ENCODE measurements around the gene TNK2. TPM values are rescaled to one million over a fixed set of nuclear protein-coding genes. Genes with fewer than 3 reads are reported as not detected.
A peak's percentile ranks its signal among the peaks of the same experiment; 100 is the strongest.

TNK2 gene
- total RNA-seq, 1 experiment from 2014 or later, result 55.1 TPM

GRCh38 chr3:195875482-195876236 is 32.7 kb downstream of the TNK2 start:
- TF ChIP-seq SP1 (IDR thresholded peaks at IDR 0.05; ENCODE audit: low read depth), result no peak
- TF ChIP-seq EZH2 (IDR thresholded peaks at IDR 0.05), result no peak
- TF ChIP-seq ZNF274 (IDR thresholded peaks at IDR 0.05; ENCODE audit: low read depth, low read length), result no peak
- TF ChIP-seq JUND (IDR thresholded peaks at IDR 0.05), result no peak
- TF ChIP-seq FOSL1 (IDR thresholded peaks at IDR 0.05; ENCODE audit: low read depth), result no peak
- no peak for TF ChIP-seq ZFX (IDR thresholded peaks at IDR 0.05)
- TF ChIP-seq POLR2A (IDR thresholded peaks at IDR 0.05; ENCODE audit: borderline replicate concordance, extremely low read depth, insufficient read depth, insufficient read length), result no peak
- TF ChIP-seq POLR2AphosphoS5 (IDR thresholded peaks at IDR 0.05; ENCODE audit: low read depth, low read length), result no peak
- TF ChIP-seq CTCF (IDR thresholded peaks at IDR 0.05 in 2 of 3, conservative IDR thresholded peaks at IDR 0.05 in 1 of 3; ENCODE audit: borderline replicate concordance in 1 of 3, insufficient read depth in 1 of 3, low read depth in 2 of 3, low read length in 2 of 3), result no peak
- TF ChIP-seq ATF3 (IDR thresholded peaks at IDR 0.05), result no peak
- no peak for TF ChIP-seq SIN3A (IDR thresholded peaks at IDR 0.05; ENCODE audit: low read depth)
- no peak for TF ChIP-seq YY1 (IDR thresholded peaks at IDR 0.05; ENCODE audit: extremely low read depth, insufficient replicate concordance, low read depth, low read length)
- TF ChIP-seq CEBPB (IDR thresholded peaks at IDR 0.05; ENCODE audit: low read depth), result no peak
- Histone ChIP-seq H4K20me1 (ENCODE audit: insufficient read depth) (no peaks in the 10 kb centered on the region), H3K36me3 (ENCODE audit: control insufficient read depth in 1 of 2, insufficient read depth in 2 of 2, low read length in 2 of 2) (peaks cover 0 to 9% of the 10 kb centered on the region in 2 experiments; a peak in 1 of 4 replicates), H3K27me3 (ENCODE audit: insufficient read depth, low read length) (no peaks in the 10 kb centered on the region), H3K4me1 (ENCODE audit: control insufficient read depth in 1 of 2, insufficient read depth in 2 of 2, low read length in 2 of 2) (peaks cover 24 to 57% of the 10 kb centered on the region in 2 experiments), H3K9me3 (ENCODE audit: control insufficient read depth in 1 of 2, insufficient read depth in 1 of 2, low read depth in 1 of 2, low read length in 2 of 2) (no peaks in the 10 kb centered on the region), H3K4me3 (replicated peaks in 1 of 2; ENCODE audit: low read depth in 1 of 2, low read length in 2 of 2) (0 out of 4 replicates have a peak overlapping the region, but pooled peaks of 1 of the 2 experiments have one; percentile 40), H3K9ac (ENCODE audit: low read length) (peak overlapping the region; percentile 59; the same call in 1 of the 2 replicates), H3K79me2 (ENCODE audit: insufficient read depth, low read length) (no peaks in the 10 kb centered on the region), H2AFZ (ENCODE audit: low read depth, low read length, poor library complexity, severe bottlenecking) (no peak overlapping the region), H3K4me2 (ENCODE audit: low read length) (peak overlapping the region; percentile 78), H3K27ac (ENCODE audit: low read depth, low read length) (peak overlapping the region; percentile 46), H3K9me2 (ENCODE audit: insufficient read depth) (no peaks in the 10 kb centered on the region)
- POLR2A ChIA-PET, result no interaction called here
- intact Hi-C loops (cut with micrococcal nuclease), result no loop called here
- no TSS peak for BruUV-seq (replicated peaks)
- CTCF ChIA-PET, result interaction anchor here (2.5 kb wide), 1 partner anchor 19 kb away, joined by 19 read pairs; no protein-coding TSS in a partner anchor
- ATAC-seq (no peak), DNase-seq (ENCODE audit: low read depth, low spot score) (no peak)
- RAD21 ChIA-PET (ENCODE audit: low non-redundant PET in 1 of 2, low total read pairs in 2 of 2, uncharacterized antibody in 2 of 2, unreplicated experiment in 2 of 2), result no interaction called here

Data from HCT116 (cell line).